IMR-90 (cell line): Measurements from ENCODE around the gene UQCRQ.

ENCODE experiments used
- CTCF ChIP-seq: conservative IDR thresholded peaks from 2 replicates; pipeline ENCODE4 v1.5.1; 2012; ENCODE audit warnings: mild to moderate bottlenecking, low read depth, low read length, improper control_type of control experiment
- POLR2A ChIP-seq: IDR thresholded peaks from 2 replicates; pipeline ENCODE4 v1.6.1; 2012; ENCODE audit warnings: mild to moderate bottlenecking, low read depth, low read length

DNA sequence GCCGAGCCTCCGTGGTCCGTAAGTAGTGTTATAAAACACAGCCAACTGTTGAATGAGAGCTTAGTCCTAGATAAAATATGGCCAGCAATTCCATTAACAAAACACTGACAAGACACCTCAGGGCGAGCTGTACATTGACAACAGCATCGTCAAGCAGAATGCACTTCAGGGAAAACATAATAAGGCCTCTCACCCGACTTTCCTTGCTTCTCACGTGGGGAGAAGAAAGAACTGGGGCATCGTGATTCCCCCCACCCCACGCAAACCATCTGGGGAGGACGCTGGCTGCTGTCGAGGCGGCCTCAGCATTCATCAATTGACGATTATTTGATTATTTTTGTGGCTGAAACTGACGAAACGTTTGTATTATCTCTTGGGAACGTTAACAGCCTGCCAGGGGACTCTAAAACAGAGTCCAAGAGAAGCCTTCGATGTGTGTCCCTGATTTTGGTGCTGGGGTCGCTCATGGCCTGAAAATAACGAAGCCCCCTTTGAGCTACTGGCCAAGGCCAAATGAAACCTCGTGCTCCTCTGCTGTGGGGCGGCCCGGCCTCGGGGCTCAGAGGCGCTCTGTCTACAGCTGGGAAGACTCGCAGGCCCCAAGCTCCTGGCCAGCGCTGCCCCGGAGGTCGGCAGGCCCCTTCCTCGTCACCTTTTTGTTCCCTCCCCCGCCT, 637 bp upstream of the UQCRQ start:
- TF ChIP-seq CTCF (no peak), POLR2A (no peak)
